GM18511 (cell line): ENCODE results near the gene STK40.
A peak's percentile ranks its signal among the peaks of the same experiment; 100 is the strongest.

ENCODE experiments used
- ATAC-seq: cut with Tn5 transposase; IDR thresholded peaks from one replicate; pipeline ENCODE4 v1.9.1; 2021; ENCODE audit warnings: mild to moderate bottlenecking, moderate library complexity; ENCODE audit not compliant: unreplicated experiment

The STK40 gene

GRCh38 chr1:36377791-36378492 is 7.8 kb downstream of the STK40 start:
- ATAC-seq, result no peak

DNA sequence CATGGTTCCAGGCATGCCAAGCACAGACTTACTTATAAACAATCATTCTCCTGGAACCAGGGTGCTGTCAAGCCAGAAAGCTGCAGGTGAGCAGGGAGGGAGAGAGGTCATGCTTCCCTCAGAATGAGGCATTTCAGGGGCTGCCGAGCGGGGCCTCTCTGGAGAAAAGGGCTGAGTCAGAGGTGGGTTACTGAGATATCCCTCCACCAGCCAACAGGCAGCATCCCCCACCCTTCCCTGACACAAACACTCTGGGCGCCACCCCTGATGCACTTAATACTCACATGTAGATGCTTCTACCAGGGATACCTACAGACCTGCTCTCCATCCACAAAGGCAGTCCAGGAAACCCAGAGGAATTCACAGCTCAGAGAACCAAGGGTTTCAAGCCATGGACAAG is 13.1 kb downstream of the STK40 start:
- no peak for ATAC-seq

DNA sequence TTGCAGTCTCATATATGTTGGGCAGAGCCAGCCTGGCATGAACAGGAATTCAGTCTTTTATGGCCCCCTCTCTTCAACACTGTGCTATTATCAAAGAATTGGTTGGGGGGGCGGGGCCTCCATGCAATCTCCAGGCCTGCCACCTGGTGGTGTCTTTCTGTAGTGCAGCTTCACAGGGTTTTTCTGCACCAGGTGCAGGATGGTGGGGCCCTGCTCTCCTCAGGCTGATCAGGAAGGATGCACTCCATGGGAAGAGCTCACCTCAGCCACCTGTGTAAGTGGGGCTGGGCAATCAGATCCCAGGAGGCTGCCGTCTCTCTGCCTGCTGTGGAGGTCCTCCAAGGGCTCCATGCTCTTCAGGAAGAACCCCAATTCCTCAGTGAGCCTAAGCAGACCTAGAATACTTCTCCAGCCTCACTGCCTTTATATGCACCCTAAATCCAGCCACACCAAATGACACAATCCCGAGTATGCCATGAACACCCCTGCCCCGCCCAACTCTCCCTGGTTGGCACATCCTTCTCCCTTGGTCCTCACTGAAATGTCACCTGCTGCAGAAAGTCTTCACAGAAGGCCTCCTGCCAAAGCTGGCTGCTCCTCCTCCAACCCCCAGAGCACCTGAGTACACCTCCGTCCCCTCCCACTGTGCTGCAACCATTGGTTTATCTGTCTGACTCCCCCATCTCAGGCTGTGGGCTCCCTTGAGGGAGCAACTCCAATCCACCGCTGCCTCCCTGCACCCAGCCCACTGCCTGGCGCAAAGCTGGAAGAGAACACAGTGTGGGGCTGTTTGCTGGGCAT is 16.5 kb downstream of the STK40 start:
- ATAC-seq, result no peak

GRCh38 chr1:36367798-36368197 is 17.9 kb downstream of the STK40 start:
- no peak for ATAC-seq

GRCh38 chr1:36367066-36367465 is 18.7 kb downstream of the STK40 start:
- ATAC-seq, result no peak

DNA sequence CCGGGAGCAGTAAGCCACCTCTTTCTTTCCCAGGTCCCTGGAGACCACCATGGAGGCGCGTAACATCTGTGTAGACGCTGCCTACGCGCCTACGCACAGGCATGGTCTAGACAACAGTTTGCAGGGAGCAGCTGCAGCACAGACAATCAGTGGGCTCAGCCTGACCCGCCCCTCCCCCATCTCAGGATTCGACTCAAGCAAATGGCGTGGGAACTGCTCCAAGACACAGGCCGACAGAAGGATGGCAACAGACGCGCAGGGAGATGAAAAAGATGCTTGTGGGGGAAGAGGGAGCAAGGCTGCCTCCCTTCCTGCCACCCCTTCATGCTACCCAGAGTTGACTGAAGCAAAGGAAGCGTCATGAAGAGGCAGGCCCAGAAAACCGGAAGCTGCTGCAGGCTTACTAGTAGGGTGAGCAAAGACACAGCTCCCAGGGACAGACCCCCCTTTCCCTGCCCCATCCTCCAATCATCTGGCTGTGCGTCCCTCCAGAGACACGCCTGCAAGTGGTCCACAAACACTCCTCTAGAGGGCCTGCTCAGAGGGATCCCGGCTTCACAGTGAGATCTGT is 19.5 kb downstream of the STK40 start:
- ATAC-seq, result no peak

GRCh38 chr1:36365381-36365780 is 20.3 kb downstream of the STK40 start:
- no peak for ATAC-seq

- ATAC-seq, result no peak
These were observed 25.7 kb downstream of the STK40 start for GRCh38 chr1:36359911-36360550.

DNA sequence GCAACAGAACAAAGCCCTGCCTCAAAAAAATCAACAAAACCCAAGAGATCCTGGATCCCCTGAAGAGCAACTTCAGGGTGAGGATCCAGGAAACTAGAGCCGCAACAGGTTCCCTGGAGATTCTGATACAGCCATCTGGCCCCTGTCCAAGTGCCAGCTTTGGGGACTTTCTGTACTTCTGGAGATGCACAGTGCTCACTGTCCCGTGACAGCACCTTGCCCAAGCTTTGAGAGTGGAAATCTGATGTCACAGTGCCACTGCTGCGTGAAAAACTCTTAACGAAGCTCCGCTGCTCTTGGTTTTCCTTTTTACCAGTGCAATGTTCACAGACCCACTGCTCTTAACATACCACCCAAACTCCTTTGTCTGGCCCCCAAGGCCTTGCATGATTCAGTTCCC is 26.3 kb downstream of the STK40 start:
- no peak for ATAC-seq

DNA sequence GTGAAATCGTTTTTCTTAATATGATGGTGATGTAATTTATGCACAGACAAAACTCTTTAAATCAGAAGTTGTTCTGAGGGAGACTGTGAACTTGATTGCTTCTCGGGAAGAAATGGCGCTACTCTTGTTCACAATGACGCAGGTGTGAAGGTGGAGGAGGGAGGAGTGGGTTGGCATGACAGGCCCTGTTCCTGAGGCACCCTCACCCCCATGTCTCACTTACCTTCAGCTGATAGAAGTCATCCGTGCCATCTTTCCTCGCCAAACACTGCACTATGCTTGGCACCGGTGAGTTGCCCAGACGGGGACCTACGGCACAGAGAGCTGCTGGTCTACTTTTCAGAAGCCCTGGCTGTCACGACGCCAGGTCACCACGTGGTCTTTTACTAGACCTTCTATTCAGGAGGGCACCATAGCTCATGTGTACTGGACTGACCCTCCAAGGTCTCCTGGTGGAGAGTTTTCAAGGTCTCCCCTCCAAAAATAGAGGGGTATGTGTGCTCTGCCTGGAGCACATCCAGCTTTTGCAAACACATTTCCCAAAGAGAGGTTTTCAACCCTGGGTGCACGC is 27.1 kb downstream of the STK40 start:
- no peak for ATAC-seq

- ATAC-seq, result no peak
These were observed 29.9 kb downstream of the STK40 start for GRCh38 chr1:36355811-36356210.

GRCh38 chr1:36354486-36354885 is 31.2 kb downstream of the STK40 start:
- ATAC-seq, result no peak

GRCh38 chr1:36352910-36353878 is 32.5 kb downstream of the STK40 start:
- no peak for ATAC-seq

GRCh38 chr1:36352125-36352909 is 33.4 kb downstream of the STK40 start:
- no peak for ATAC-seq

- no peak for ATAC-seq
These were observed 34.3 kb downstream of the STK40 start for GRCh38 chr1:36351227-36351977.

DNA sequence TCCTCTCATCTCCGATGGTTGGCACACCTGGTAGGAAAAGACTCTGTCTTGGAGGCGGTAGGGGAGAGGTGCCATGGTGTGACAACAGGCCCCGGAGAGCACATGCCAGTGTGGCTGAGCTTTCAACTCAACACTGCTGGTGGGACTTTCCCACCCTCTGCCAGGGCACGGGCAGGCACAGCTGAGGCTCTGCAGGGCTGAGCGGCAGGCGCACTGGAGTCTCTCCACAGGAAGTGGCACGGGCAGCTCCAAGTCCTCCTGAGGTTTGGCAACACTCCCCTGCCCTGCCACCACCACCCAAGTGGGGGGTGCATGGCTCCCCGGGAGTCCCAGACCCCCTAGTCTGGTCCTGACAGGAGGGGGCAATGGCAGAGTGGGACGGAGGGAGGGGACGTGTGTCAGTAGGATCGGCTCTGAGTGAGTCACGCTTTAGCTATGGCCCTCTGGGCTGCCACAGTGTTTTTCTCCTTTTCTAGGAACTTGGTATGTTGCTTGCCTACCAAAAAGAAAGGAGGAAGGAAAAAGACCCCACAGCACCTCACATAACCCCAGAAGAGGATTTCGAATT is 35.0 kb downstream of the STK40 start:
- no peak for ATAC-seq

GRCh38 chr1:36349839-36350238 is 35.9 kb downstream of the STK40 start:
- ATAC-seq, result no peak

- ATAC-seq, result peak; percentile 77
These were observed 36.5 kb downstream of the STK40 start for GRCh38 chr1:36349241-36349671.
